Esophagus squamous epithelium (tissue), 4 donors: ENCODE measurements around the gene DUSP9.

Experiments
- CTCF ChIP-seq, 6 experiments: fragments of 450-650 bp in 4 of 6; fragments of 200-600 bp in 2 of 6; sonication (generic) in 2 of 6; IDR thresholded peaks; one replicate each; pipeline ENCODE4 v1.5.1; 2016 to 2019; ENCODE audit warnings: antibody characterized with exemption in 6 of 6, mild to moderate bottlenecking in 4 of 6, moderate library complexity in 4 of 6
- POLR2A ChIP-seq, 4 donors: fragments of 450-650 bp; IDR thresholded peaks; one replicate each; pipeline ENCODE4 v1.6.1; 2017; ENCODE audit warnings: antibody characterized with exemption in 4 of 4, mild to moderate bottlenecking in 4 of 4, moderate library complexity in 3 of 4

DNA sequence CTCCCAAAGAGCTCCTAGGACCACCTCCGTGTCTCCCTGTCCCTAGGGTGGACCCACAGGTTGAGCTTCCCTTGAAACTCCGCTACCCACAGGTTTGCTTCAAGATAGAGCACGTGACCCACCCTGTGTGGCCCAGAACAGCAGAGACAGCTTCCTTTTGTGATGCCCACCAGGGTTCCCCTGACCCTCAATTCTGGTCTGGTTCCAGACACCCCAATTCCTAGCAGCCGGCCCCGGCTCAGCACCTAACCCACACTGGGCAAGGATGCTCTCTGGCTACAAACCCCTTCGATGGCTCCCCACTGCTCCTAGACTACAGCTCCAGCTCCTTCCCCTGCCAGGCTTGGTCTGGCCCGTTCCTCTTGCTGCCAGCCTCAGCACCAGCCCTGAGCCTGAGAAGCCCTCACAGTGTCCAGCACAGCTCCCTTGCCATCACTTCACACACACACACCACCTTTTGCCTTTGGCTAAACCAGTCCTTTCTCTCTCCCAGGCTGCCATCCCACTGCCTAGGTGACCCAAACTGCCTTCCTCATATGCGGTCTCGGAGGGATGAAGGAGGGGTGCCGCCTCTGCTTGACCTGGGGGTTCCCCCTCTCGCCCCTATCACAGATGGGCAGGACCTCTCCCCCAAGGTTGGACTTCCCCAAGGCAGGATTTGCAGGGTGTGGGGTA, 20.4 kb downstream of the DUSP9 start:
- TF ChIP-seq CTCF (IDR thresholded peaks at IDR 0.05) (no peak), POLR2A (IDR thresholded peaks at IDR 0.05) (no peak)
